Bronchial epithelial cell (primary cell): ENCODE results near the gene XPNPEP1. TPM values are rescaled to one million over a fixed set of nuclear protein-coding genes. Genes with fewer than 3 reads are reported as not detected.

ENCODE experiments used
- DNase-seq: peaks from one replicate; pipeline ENCODE4 v3.0.0-alpha.2; 2010; ENCODE audit warnings: low read depth
- FAIRE-seq: peaks from 2 replicates; lab custom pipeline; 2011; peaks lifted over from hg19 to GRCh38; lab: Jason Lieb, UNC
- H3K27me3 ChIP-seq: 2 replicates; pipeline ENCODE4 v1.5.1; 2011; ENCODE audit warnings: low read length; ENCODE audit not compliant: control insufficient read depth, insufficient read depth
- H3K36me3 ChIP-seq: 2 replicates; pipeline ENCODE4 v1.5.1; 2011; ENCODE audit warnings: low read length; ENCODE audit not compliant: control insufficient read depth, insufficient read depth
- H3K4me3 ChIP-seq: 2 replicates; pipeline ENCODE4 v1.5.1; 2011; ENCODE audit warnings: mild to moderate bottlenecking, low read depth, low read length, control low read depth
- total RNA-seq: library from RNA; depleted of rRNA; stranded (reverse); fragments of >200 nt; gene quantifications from 2 replicates; pipeline ENCODE4 v1.2.1, GENCODE V29; 2014
- TF ChIP-seq, protein P1 (sequence below): IDR thresholded peaks from 2 replicates; pipeline ENCODE4 v1.5.1; 2011; ENCODE audit warnings: mild to moderate bottlenecking, moderate library complexity, low read length, control low read depth, inconsistent platforms; ENCODE audit not compliant: insufficient read depth, severe bottlenecking

Gene XPNPEP1
- total RNA-seq, 1 donor from 2014 or later: 76.6 TPM

DNA sequence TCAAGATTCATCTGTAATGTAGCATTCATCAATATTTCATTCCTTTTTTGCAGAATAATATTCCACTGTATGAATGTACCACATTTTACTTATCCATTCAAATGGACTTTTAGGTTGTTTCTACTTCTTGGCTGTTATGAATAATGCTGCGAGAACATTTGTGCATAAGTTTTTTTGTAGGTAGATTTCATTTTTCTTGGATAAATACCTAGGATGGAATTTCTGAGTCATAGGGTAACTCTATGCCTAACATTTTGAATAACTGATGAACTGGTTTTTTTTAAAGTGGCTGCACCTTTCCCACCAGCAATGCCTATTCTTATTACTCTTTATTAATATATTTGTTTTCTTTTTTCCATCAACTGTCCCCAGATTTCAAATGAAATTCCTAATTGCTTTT, 9.1 kb upstream of the XPNPEP1 start:
- Histone ChIP-seq H3K36me3 (no peaks in the 10 kb centered on the region), H3K27me3 (peaks cover 2% of the 10 kb centered on the region), H3K4me3 (no peak overlapping the region)
- DNase-seq: peak; percentile 27
- no peak for FAIRE-seq
- TF ChIP-seq, protein P1, sequence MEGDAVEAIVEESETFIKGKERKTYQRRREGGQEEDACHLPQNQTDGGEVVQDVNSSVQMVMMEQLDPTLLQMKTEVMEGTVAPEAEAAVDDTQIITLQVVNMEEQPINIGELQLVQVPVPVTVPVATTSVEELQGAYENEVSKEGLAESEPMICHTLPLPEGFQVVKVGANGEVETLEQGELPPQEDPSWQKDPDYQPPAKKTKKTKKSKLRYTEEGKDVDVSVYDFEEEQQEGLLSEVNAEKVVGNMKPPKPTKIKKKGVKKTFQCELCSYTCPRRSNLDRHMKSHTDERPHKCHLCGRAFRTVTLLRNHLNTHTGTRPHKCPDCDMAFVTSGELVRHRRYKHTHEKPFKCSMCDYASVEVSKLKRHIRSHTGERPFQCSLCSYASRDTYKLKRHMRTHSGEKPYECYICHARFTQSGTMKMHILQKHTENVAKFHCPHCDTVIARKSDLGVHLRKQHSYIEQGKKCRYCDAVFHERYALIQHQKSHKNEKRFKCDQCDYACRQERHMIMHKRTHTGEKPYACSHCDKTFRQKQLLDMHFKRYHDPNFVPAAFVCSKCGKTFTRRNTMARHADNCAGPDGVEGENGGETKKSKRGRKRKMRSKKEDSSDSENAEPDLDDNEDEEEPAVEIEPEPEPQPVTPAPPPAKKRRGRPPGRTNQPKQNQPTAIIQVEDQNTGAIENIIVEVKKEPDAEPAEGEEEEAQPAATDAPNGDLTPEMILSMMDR: no peak

DNA sequence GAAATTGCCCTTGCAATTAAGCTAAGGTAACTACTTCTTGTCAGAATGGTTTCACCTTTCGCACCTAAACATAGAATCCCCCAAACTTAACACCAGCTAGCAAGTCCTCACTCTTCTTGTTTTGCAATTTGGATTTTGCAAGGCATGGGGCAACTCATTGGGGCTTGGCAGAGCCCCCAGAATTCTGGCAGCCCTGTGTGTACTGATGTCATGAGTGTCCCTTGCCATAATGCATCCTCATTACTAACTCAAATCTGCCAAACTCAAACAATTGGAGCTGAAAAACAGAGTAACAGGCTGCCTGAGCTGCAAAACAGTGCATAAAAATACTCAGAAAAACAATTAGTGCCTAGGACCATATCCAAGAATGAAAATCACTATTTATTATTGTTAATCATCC, 7.9 kb upstream of the XPNPEP1 start:
- no peak overlapping the region for H3K4me3 ChIP-seq
- TF ChIP-seq, protein P1: no peak
- no peaks in the 10 kb centered on the region for H3K27me3 ChIP-seq
- H3K36me3 ChIP-seq: no peaks in the 10 kb centered on the region
- FAIRE-seq: no peak
- DNase-seq: no peak

DNA sequence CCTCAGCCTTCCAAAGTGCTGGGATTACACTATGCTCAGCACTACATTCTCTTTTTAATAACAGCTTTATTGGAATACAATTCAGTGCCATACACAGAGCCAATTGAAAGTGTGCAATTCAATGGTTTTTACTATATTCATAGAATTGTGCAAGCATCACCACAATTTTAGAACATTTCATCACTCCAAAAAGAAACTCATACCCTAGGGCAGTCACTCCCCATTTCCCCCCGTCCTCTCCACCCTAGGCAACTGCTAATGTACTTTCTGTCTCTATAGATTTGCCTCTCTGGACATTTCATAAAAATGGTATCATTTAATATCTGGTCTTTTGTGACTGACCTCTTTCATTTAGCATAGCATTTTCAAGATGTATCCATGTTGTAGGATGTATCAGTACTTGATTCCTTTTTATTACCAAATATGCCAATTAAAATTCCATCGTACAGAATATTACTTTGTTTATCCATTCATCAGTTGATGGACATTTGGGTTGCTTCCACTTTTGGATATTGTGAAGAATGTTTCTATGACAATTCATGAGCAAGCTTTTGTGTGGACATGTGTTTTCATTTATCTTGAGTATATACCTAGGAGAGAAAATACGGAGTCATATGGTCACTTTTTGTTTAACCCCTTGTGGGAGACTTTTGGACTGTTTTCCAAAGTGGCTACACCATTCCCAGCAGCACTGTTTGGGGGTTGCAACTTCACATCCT, 6.3 kb upstream of the XPNPEP1 start:
- H3K36me3 ChIP-seq: no peaks in the 10 kb centered on the region
- DNase-seq: no peak
- no peak for FAIRE-seq
- no peak overlapping the region for H3K4me3 ChIP-seq
- H3K27me3 ChIP-seq: no peaks in the 10 kb centered on the region
- TF ChIP-seq, protein P1: no peak

DNA sequence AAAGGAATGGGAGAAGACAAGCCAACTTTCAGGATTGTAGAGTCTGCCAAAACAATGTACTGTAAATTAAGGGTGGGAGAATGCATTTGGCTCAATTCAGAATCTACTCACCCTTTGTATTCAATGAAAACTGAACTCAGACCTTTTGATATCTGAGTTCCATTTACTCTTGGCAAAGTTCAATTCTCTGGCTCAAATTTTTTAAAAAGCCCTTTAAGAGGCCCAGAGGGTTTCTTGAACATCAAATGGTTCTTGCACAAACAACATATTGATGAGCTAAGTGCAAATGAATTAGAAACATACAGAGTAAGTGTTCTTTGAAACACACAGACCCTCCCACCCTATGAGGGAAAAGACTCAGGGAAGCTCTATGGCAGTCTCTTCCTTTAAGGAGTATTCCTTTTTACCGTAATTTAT, 5.2 kb upstream of the XPNPEP1 start:
- FAIRE-seq (no peak), DNase-seq (no peak)
- TF ChIP-seq, protein P1: no peak
- no peak overlapping the region for H3K4me3 ChIP-seq
- H3K36me3 ChIP-seq: no peaks in the 10 kb centered on the region
- no peaks in the 10 kb centered on the region for H3K27me3 ChIP-seq

DNA sequence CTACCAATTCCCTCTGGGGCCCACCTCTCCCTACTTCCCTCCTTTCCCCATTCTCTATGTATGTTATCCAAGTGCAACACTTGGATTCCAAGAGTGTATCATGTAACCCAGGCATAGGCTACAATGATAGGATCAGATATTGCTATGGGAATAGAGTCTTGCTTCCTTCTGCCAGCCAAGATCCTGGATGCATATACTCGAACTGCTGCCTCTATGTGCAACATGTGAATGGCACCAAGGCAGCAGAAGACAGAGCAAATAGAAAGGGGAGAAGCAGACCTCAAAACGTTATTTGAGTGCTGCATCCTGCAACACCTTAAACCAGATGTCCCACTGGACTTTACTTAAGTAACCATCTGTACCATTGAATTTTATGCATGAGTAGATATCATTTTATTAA, 3.5 kb upstream of the XPNPEP1 start:
- no peaks in the 10 kb centered on the region for H3K36me3 ChIP-seq
- no peaks in the 10 kb centered on the region for H3K27me3 ChIP-seq
- no peak overlapping the region for H3K4me3 ChIP-seq
- TF ChIP-seq, protein P1: no peak
- FAIRE-seq (no peak), DNase-seq (no peak)

DNA sequence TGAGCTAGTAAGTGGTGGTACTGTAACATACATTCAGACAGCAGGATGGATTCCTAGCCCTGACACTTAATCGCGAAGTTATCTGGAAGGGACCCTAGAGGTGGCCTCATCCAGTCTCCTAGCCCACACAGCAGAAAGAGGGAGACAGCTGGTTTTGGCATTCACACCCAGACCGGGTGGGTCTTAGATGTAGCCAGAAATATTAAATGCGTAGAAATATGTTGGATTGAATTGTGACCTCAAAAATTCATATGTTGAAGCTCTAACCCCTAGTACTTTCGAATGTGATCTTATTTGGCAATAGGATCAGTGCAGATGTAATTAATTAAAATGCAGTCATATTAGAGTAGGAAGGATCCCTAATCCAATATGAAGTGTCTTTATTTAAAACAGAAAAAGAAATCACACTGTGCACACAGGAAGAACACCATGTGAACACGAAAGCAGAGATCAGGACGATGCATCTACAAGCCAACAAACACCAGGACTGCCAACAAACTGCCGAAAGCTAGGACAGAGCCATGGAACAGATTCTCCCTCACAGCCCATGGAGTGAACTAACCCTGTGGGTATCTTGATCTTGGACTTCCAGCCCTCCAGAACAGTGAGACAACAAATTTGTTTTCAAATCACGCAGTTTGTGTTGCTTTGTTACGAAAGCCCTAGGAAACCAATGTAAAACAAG, 2.9 kb upstream of the XPNPEP1 start:
- FAIRE-seq (no peak), DNase-seq (no peak)
- no peak overlapping the region for H3K4me3 ChIP-seq
- TF ChIP-seq, protein P1: no peak
- no peaks in the 10 kb centered on the region for H3K27me3 ChIP-seq
- no peaks in the 10 kb centered on the region for H3K36me3 ChIP-seq
